ENCODE results near the gene CAPN7.

The CAPN7 gene

GRCh38 chr3:15266510-15267376 is 60.7 kb downstream of the CAPN7 start:
- H3K4me3 ChIP-seq (ENCODE audit: low read length) = no peak overlapping the region
- no peak for DNase-seq (ENCODE audit: low read depth)
- no peak for TF ChIP-seq CTCF (conservative IDR thresholded peaks at IDR 0.05; ENCODE audit: low read length)

GRCh38 chr3:15267502-15267901 is 61.5 kb downstream of the CAPN7 start:
- TF ChIP-seq CTCF (conservative IDR thresholded peaks at IDR 0.05; ENCODE audit: low read length) = no peak
- H3K4me3 ChIP-seq (ENCODE audit: low read length) = no peak overlapping the region
- no peak for DNase-seq (ENCODE audit: low read depth)

- TF ChIP-seq CTCF (conservative IDR thresholded peaks at IDR 0.05; ENCODE audit: low read length) = peak; percentile 99
- DNase-seq (ENCODE audit: low read depth) = peak; percentile 82
- no peak overlapping the region for H3K4me3 ChIP-seq (ENCODE audit: low read length)
Observed at GRCh38 chr3:15268033-15268631, 62.1 kb downstream of the CAPN7 start.

GRCh38 chr3:15269091-15269989 is 63.3 kb downstream of the CAPN7 start:
- DNase-seq (ENCODE audit: low read depth) = peak; percentile 90
- no peak overlapping the region; the same call in 1 of the 2 replicates for H3K4me3 ChIP-seq (ENCODE audit: low read length)
- no peak for TF ChIP-seq CTCF (conservative IDR thresholded peaks at IDR 0.05; ENCODE audit: low read length)

- no peak for DNase-seq (ENCODE audit: low read depth)
- TF ChIP-seq CTCF (conservative IDR thresholded peaks at IDR 0.05; ENCODE audit: low read length) = no peak
- H3K4me3 ChIP-seq (ENCODE audit: low read length) = no peak overlapping the region
Observed at GRCh38 chr3:15271030-15271429, 65.0 kb downstream of the CAPN7 start.

GRCh38 chr3:15271785-15272381 is 65.8 kb downstream of the CAPN7 start:
- no peak overlapping the region for H3K4me3 ChIP-seq (ENCODE audit: low read length)

More at GRCh38 chr3:15271785-15272381, 65.8 kb downstream of the CAPN7 start:
- no peak for TF ChIP-seq CTCF (conservative IDR thresholded peaks at IDR 0.05; ENCODE audit: low read length)
- DNase-seq (ENCODE audit: low read depth) = no peak

All from AG10803 (cell line).